H1 (cell line): ENCODE measurements around the gene FAM83B.

Source experiments
- BRCA1 ChIP-seq: IDR thresholded peaks from 2 replicates; pipeline ENCODE4 v1.6.1; 2012; ENCODE audit warnings: low read depth, low read length, improper control_type of control experiment
- CTCF ChIP-seq, 3 experiments: IDR thresholded peaks; 1 replicate in 2 of 3; 2 replicates in 1 of 3; pipeline versions ENCODE4 v1.5.1 to v1.6.1; 2011; ENCODE audit warnings: low read length in 3 of 3, mild to moderate bottlenecking in 3 of 3, inconsistent platforms in 2 of 3, low read depth in 1 of 3, moderate library complexity in 1 of 3; ENCODE audit not compliant: insufficient read depth in 1 of 3; ENCODE audit errors: control extremely low read depth in 1 of 3
- EZH2 ChIP-seq: fragments of 200-600 bp; sonication (generic); IDR thresholded peaks from 2 replicates; pipeline ENCODE4 v1.7.1; 2012; ENCODE audit warnings: low read depth, mild to moderate bottlenecking, moderate library complexity, low read length, inconsistent platforms; ENCODE audit not compliant: severe bottlenecking
- SIN3A ChIP-seq, 2 experiments: IDR thresholded peaks in 1 of 2; conservative IDR thresholded peaks in 1 of 2; 2 replicates each; pipeline ENCODE4 v1.6.1; 2011 to 2012; ENCODE audit warnings: low read length in 2 of 2, improper control_type of control experiment in 1 of 2, low read depth in 1 of 2, mild to moderate bottlenecking in 1 of 2

GRCh38 chr6:54801669-54802068 lies 44.9 kb upstream of the FAM83B start:
- TF ChIP-seq CTCF (IDR thresholded peaks at IDR 0.05; ENCODE audit: control extremely low read depth in 1 of 3, insufficient read depth in 1 of 3, low read depth in 1 of 3, low read length in 3 of 3) (no peak), BRCA1 (no peak), SIN3A (conservative IDR thresholded peaks at IDR 0.05 in 1 of 2, IDR thresholded peaks at IDR 0.05 in 1 of 2; ENCODE audit: low read depth in 1 of 2, low read length in 2 of 2) (no peak), EZH2 (no peak)
